ENCODE data around the gene MACROH2A2.

DNA sequence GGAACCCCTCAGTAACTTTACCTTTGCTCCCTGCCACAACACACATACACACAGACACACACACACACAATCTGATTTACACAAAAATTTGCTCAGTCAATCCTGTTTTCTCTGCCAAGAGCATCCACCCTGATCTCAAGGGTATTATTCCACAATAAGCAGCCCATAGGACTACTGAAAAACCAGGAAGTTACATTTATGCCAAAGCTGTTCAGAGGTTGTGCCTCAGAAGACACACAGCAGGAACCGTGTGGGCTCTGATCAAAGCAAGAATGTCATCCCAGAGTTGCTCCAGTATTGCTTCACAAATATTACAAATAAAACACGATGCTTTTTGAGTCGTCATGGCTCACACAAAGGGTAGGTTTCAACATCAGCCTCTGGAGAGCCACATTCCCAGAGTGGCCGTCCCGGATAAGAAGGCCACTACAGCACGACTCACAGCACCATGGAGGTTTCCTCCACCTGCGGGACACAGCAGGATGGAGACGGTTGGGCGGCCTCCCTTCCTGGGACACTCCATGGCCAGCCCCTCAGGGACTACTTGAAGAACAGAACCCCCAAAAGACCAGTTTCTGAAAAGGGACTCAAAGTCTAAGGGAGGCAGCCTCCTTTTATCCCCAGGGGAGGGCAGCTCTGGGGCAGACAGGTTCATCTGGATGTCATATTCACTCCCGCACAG is 78.4 kb downstream of the MACROH2A2 start:
- TF ChIP-seq, protein P1, sequence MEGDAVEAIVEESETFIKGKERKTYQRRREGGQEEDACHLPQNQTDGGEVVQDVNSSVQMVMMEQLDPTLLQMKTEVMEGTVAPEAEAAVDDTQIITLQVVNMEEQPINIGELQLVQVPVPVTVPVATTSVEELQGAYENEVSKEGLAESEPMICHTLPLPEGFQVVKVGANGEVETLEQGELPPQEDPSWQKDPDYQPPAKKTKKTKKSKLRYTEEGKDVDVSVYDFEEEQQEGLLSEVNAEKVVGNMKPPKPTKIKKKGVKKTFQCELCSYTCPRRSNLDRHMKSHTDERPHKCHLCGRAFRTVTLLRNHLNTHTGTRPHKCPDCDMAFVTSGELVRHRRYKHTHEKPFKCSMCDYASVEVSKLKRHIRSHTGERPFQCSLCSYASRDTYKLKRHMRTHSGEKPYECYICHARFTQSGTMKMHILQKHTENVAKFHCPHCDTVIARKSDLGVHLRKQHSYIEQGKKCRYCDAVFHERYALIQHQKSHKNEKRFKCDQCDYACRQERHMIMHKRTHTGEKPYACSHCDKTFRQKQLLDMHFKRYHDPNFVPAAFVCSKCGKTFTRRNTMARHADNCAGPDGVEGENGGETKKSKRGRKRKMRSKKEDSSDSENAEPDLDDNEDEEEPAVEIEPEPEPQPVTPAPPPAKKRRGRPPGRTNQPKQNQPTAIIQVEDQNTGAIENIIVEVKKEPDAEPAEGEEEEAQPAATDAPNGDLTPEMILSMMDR (IDR thresholded peaks at IDR 0.05), result no peak
- TF ChIP-seq, protein P2, sequence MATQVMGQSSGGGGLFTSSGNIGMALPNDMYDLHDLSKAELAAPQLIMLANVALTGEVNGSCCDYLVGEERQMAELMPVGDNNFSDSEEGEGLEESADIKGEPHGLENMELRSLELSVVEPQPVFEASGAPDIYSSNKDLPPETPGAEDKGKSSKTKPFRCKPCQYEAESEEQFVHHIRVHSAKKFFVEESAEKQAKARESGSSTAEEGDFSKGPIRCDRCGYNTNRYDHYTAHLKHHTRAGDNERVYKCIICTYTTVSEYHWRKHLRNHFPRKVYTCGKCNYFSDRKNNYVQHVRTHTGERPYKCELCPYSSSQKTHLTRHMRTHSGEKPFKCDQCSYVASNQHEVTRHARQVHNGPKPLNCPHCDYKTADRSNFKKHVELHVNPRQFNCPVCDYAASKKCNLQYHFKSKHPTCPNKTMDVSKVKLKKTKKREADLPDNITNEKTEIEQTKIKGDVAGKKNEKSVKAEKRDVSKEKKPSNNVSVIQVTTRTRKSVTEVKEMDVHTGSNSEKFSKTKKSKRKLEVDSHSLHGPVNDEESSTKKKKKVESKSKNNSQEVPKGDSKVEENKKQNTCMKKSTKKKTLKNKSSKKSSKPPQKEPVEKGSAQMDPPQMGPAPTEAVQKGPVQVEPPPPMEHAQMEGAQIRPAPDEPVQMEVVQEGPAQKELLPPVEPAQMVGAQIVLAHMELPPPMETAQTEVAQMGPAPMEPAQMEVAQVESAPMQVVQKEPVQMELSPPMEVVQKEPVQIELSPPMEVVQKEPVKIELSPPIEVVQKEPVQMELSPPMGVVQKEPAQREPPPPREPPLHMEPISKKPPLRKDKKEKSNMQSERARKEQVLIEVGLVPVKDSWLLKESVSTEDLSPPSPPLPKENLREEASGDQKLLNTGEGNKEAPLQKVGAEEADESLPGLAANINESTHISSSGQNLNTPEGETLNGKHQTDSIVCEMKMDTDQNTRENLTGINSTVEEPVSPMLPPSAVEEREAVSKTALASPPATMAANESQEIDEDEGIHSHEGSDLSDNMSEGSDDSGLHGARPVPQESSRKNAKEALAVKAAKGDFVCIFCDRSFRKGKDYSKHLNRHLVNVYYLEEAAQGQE (IDR thresholded peaks at IDR 0.05; ENCODE audit: insufficient read depth in 1 of 2, low read depth in 2 of 2, low read length in 1 of 2), result no peak
- TF ChIP-seq POLR2AphosphoS5 (IDR thresholded peaks at IDR 0.05; ENCODE audit: low read depth, low read length) (no peak), SIN3A (IDR thresholded peaks at IDR 0.05; ENCODE audit: borderline replicate concordance, insufficient read depth, low read depth, low read length) (no peak), TCF7L2 (IDR thresholded peaks at IDR 0.05; ENCODE audit: low read depth, low read length) (no peak)
